ENCODE results near the gene GPC6.

DNA sequence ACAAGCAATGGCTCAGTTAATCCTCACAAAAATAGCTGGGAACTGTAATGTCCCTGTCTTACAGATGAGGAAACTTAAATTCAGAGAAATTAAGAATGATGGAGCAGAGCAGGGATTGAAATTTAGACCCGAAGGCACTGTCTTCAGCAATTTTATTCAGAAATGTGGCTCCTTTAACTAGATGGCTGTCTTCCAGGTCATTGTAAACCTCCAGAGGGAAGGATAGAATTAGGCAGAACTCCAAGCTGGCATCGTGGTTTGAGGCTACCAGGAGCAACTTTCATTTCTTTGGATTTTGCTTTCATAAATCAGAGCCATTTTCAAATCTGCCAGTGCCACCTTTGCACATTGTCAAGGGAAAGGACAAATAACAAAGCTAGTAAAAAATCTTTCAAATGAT, 913.9 kb downstream of the GPC6 start:
- TF ChIP-seq JUNB (CRISPR knock-in tag; conservative IDR thresholded peaks at IDR 0.05), result no peak
- TF ChIP-seq NEUROD1 (IDR thresholded peaks at IDR 0.05; ENCODE audit: borderline replicate concordance, low read depth, low read length, partially characterized antibody), result no peak
- no peak for TF ChIP-seq GTF2F1 (IDR thresholded peaks at IDR 0.05; ENCODE audit: low read depth, low read length)
- TF ChIP-seq ELF2 (CRISPR knock-in tag; IDR thresholded peaks at IDR 0.05), result no peak
- TF ChIP-seq KDM1A (IDR thresholded peaks at IDR 0.05), result no peak
- TF ChIP-seq RFX5 (IDR thresholded peaks at IDR 0.05; ENCODE audit: low read depth, low read length), result no peak
- no peak for TF ChIP-seq NFIC (IDR thresholded peaks at IDR 0.05)
- TF ChIP-seq, protein P1, sequence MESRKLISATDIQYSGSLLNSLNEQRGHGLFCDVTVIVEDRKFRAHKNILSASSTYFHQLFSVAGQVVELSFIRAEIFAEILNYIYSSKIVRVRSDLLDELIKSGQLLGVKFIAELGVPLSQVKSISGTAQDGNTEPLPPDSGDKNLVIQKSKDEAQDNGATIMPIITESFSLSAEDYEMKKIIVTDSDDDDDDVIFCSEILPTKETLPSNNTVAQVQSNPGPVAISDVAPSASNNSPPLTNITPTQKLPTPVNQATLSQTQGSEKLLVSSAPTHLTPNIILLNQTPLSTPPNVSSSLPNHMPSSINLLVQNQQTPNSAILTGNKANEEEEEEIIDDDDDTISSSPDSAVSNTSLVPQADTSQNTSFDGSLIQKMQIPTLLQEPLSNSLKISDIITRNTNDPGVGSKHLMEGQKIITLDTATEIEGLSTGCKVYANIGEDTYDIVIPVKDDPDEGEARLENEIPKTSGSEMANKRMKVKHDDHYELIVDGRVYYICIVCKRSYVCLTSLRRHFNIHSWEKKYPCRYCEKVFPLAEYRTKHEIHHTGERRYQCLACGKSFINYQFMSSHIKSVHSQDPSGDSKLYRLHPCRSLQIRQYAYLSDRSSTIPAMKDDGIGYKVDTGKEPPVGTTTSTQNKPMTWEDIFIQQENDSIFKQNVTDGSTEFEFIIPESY (CRISPR knock-in tag; IDR thresholded peaks at IDR 0.05), result no peak
- TF ChIP-seq HOXB6 (CRISPR knock-in tag; IDR thresholded peaks at IDR 0.05; ENCODE audit: borderline replicate concordance), result no peak
- TF ChIP-seq, protein P2, sequence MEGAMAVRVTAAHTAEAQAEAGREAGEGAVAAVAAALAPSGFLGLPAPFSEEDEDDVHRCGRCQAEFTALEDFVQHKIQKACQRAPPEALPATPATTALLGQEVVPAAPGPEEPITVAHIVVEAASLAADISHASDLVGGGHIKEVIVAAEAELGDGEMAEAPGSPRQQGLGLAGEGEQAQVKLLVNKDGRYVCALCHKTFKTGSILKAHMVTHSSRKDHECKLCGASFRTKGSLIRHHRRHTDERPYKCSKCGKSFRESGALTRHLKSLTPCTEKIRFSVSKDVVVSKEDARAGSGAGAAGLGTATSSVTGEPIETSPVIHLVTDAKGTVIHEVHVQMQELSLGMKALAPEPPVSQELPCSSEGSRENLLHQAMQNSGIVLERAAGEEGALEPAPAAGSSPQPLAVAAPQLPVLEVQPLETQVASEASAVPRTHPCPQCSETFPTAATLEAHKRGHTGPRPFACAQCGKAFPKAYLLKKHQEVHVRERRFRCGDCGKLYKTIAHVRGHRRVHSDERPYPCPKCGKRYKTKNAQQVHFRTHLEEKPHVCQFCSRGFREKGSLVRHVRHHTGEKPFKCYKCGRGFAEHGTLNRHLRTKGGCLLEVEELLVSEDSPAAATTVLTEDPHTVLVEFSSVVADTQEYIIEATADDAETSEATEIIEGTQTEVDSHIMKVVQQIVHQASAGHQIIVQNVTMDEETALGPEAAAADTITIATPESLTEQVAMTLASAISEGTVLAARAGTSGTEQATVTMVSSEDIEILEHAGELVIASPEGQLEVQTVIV (CRISPR knock-in tag; IDR thresholded peaks at IDR 0.05; ENCODE audit: borderline replicate concordance), result no peak
- no peak for TF ChIP-seq TARDBP (IDR thresholded peaks at IDR 0.05)
- TF ChIP-seq, protein P3, sequence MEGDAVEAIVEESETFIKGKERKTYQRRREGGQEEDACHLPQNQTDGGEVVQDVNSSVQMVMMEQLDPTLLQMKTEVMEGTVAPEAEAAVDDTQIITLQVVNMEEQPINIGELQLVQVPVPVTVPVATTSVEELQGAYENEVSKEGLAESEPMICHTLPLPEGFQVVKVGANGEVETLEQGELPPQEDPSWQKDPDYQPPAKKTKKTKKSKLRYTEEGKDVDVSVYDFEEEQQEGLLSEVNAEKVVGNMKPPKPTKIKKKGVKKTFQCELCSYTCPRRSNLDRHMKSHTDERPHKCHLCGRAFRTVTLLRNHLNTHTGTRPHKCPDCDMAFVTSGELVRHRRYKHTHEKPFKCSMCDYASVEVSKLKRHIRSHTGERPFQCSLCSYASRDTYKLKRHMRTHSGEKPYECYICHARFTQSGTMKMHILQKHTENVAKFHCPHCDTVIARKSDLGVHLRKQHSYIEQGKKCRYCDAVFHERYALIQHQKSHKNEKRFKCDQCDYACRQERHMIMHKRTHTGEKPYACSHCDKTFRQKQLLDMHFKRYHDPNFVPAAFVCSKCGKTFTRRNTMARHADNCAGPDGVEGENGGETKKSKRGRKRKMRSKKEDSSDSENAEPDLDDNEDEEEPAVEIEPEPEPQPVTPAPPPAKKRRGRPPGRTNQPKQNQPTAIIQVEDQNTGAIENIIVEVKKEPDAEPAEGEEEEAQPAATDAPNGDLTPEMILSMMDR (IDR thresholded peaks at IDR 0.05 in 2 of 3, conservative IDR thresholded peaks at IDR 0.05 in 1 of 3; ENCODE audit: insufficient read depth in 2 of 3, low read depth in 1 of 3, low read length in 3 of 3), result no peak
- TF ChIP-seq POLR2A (conservative IDR thresholded peaks at IDR 0.05), result no peak
